Esophagus muscularis mucosa (tissue), 4 donors: ENCODE measurements around the gene TOX4. TPM values are rescaled to one million over a fixed set of nuclear protein-coding genes. Genes with fewer than 3 reads are reported as not detected.

ENCODE experiments used
- DNase-seq: peaks from one replicate; pipeline ENCODE4 v3.0.0-alpha.2; 2017; ENCODE audit errors: extremely low spot score
- H3K27ac ChIP-seq, 4 donors: fragments of 200-600 bp; sonication (generic); replicated peaks in 1 of 4; 1 replicate in 3 of 4; 2 replicates in 1 of 4; pipeline ENCODE4 v1.5.1; 2016 to 2019; ENCODE audit warnings: mild to moderate bottlenecking in 1 of 4
- H3K27me3 ChIP-seq, 4 donors: fragments of 200-600 bp; sonication (generic); one replicate each; pipeline versions ENCODE4 v1.5.1 to v1.6.0; 2016 to 2019
- H3K36me3 ChIP-seq, 4 donors: fragments of 200-600 bp; sonication (generic); one replicate each; pipeline ENCODE4 v1.5.1; 2016 to 2019
- H3K4me1 ChIP-seq, 4 donors: fragments of 200-600 bp; sonication (generic); one replicate each; pipeline ENCODE4 v1.5.1; 2016 to 2019
- H3K4me3 ChIP-seq, 4 donors: fragments of 200-600 bp; sonication (generic); 1 replicate in 2 of 4; 2 replicates in 2 of 4; pipeline ENCODE4 v1.5.1; 2016 to 2019; ENCODE audit warnings: mild to moderate bottlenecking in 4 of 4, moderate library complexity in 1 of 4
- H3K9me3 ChIP-seq, 4 donors: fragments of 200-600 bp; sonication (generic); 1 replicate in 3 of 4; 2 replicates in 1 of 4; pipeline ENCODE4 v1.5.1; 2016 to 2019
- CTCF ChIP-seq, 3 experiments: fragments of 200-600 bp in 2 of 3; fragments of 450-650 bp in 1 of 3; sonication (generic) in 2 of 3; IDR thresholded peaks; one replicate each; pipeline ENCODE4 v1.5.1; 2017 to 2019; ENCODE audit warnings: antibody characterized with exemption in 3 of 3, mild to moderate bottlenecking in 2 of 3, moderate library complexity in 1 of 3
- EP300 ChIP-seq: sonication (generic); formaldehyde crosslinking; IDR thresholded peaks from one replicate; pipeline ENCODE4 v1.6.1; 2017; ENCODE audit warnings: antibody characterized with exemption
- POLR2A ChIP-seq: fragments of 450-650 bp; IDR thresholded peaks from one replicate; pipeline ENCODE4 v1.6.1; 2017; ENCODE audit warnings: antibody characterized with exemption, moderate library complexity, mild to moderate bottlenecking, low read depth
- POLR2AphosphoS5 ChIP-seq, 2 donors: sonication (generic); formaldehyde crosslinking; IDR thresholded peaks; one replicate each; pipeline ENCODE4 v1.6.1; 2017; ENCODE audit warnings: antibody characterized with exemption in 2 of 2
- WGBS: methylation state at CpG from one replicate; pipeline ENCODE4 v1.1.5; 2018; 5-methylcytosine and 5-hydroxymethylcytosine counted together
- intact Hi-C: fragments of 100-400 bp; cut with DNase I; formaldehyde crosslinking; loops from one replicate; pipeline ENCODE4 v1.15.1; 2023
- total RNA-seq, 4 donors: library from RNA; depleted of rRNA; stranded (reverse); fragments of >200 nt; gene quantifications; one replicate each; pipeline versions ENCODE4 v1.1.0 to v1.2.1, GENCODE V29; 2016

Gene TOX4
- total RNA-seq, 4 donors from 2014 or later: 42.6 to 81.2 (median 49.1) TPM

GRCh38 chr14:21498540-21499526 is 21.8 kb downstream of the TOX4 start:
- Histone ChIP-seq H3K27me3 (no peaks in the 10 kb centered on the region), H3K4me1 (peaks cover 0 to 10% (median 0%) of the 10 kb centered on the region in 4 donors), H3K9me3 (no peaks in the 10 kb centered on the region), H3K4me3 (no peak overlapping the region), H3K27ac (peak overlapping the region in 1 of 4 donors; percentile 40), H3K36me3 (peaks cover 42 to 100% (median 93%) of the 10 kb centered on the region in 4 donors)
- DNase-seq: no peak
- TF ChIP-seq POLR2AphosphoS5 (IDR thresholded peaks at IDR 0.05): no peak
- no peak for TF ChIP-seq POLR2A
- TF ChIP-seq EP300: no peak
- TF ChIP-seq CTCF (IDR thresholded peaks at IDR 0.05): peak; percentile 36 to 49 (median 48)
- 56% methylated on average over 5 of the region's 5 CpGs for WGBS
- intact Hi-C loops: loop anchor here (1.0 kb wide), 1 partner anchor 58 kb away; no protein-coding TSS in a partner anchor

GRCh38 chr14:21501568-21501967 is 24.6 kb downstream of the TOX4 start:
- no peak for DNase-seq
- Histone ChIP-seq H3K4me3 (no peak overlapping the region), H3K36me3 (peaks cover 20 to 72% (median 67%) of the 10 kb centered on the region in 4 donors), H3K9me3 (no peaks in the 10 kb centered on the region), H3K4me1 (peaks cover 0 to 18% (median 3%) of the 10 kb centered on the region in 4 donors), H3K27me3 (no peaks in the 10 kb centered on the region), H3K27ac (no peak overlapping the region)
- TF ChIP-seq EP300 (no peak), POLR2A (no peak), CTCF (IDR thresholded peaks at IDR 0.05) (no peak), POLR2AphosphoS5 (IDR thresholded peaks at IDR 0.05) (no peak)
- 91% methylated on average over 5 of the region's 5 CpGs for WGBS
- intact Hi-C loops: no loop called here

- H3K9me3 ChIP-seq: no peaks in the 10 kb centered on the region
- H3K27me3 ChIP-seq: no peaks in the 10 kb centered on the region
- no peak for TF ChIP-seq EP300
- no peak for TF ChIP-seq POLR2AphosphoS5 (IDR thresholded peaks at IDR 0.05)
- TF ChIP-seq POLR2A: no peak
- TF ChIP-seq CTCF (IDR thresholded peaks at IDR 0.05): no peak
- H3K27ac ChIP-seq: no peak overlapping the region
- DNase-seq: no peak
- WGBS: 70% methylated on average over 4 of the region's 4 CpGs
- peaks cover 11 to 70% (median 54%) of the 10 kb centered on the region in 4 donors for H3K36me3 ChIP-seq
- peaks cover 0 to 21% (median 12%) of the 10 kb centered on the region in 4 donors for H3K4me1 ChIP-seq
- no peak overlapping the region for H3K4me3 ChIP-seq
- intact Hi-C loops: no loop called here
Measured at GRCh38 chr14:21503376-21503775, 26.4 kb downstream of the TOX4 start.

- no peak for TF ChIP-seq CTCF (IDR thresholded peaks at IDR 0.05)
- H3K36me3 ChIP-seq: peaks cover 7 to 54% (median 40%) of the 10 kb centered on the region in 4 donors
- intact Hi-C loops: no loop called here
Measured at GRCh38 chr14:21505012-21505553, 28.1 kb downstream of the TOX4 start.

More at GRCh38 chr14:21505012-21505553, 28.1 kb downstream of the TOX4 start:
- Histone ChIP-seq H3K27ac (no peak overlapping the region), H3K9me3 (no peaks in the 10 kb centered on the region), H3K27me3 (no peaks in the 10 kb centered on the region), H3K4me1 (peaks cover 8 to 32% (median 30%) of the 10 kb centered on the region in 4 donors), H3K4me3 (no peak overlapping the region)
- no peak for DNase-seq
